SK-N-SH treated with all-trans-retinoic acid at 6 μM for 48 hours (cell line): ENCODE measurements around the gene GREB1L.
A peak's percentile ranks its signal among the peaks of the same experiment; 100 is the strongest.

Source experiments
- ATAC-seq: fragments of 200-7000 bp; cut with Tn5 transposase; 3 replicates; pipeline ENCODE4 v1.9.1; 2020; ENCODE audit warnings: mild to moderate bottlenecking, moderate library complexity
- ARNTL ChIP-seq: fragments of 450-650 bp; formaldehyde crosslinking; IDR thresholded peaks from 2 replicates; pipeline ENCODE4 v1.5.0; 2020; ENCODE audit warnings: low read depth, mild to moderate bottlenecking, moderate library complexity, borderline replicate concordance
- BACH2 ChIP-seq: fragments of 250-450 bp; sonication (Bioruptor Pico); IDR thresholded peaks from 2 replicates; pipeline ENCODE4 v1.9.0; 2021; ENCODE audit warnings: mild to moderate bottlenecking, borderline replicate concordance
- CSDC2 ChIP-seq: fragments of 250-450 bp; sonication (Bioruptor Pico); IDR thresholded peaks from 2 replicates; pipeline ENCODE4 v1.5.0; 2020; ENCODE audit warnings: mild to moderate bottlenecking, moderate library complexity
- ESRRG ChIP-seq: fragments of 250-450 bp; sonication (Bioruptor Pico); IDR thresholded peaks from 2 replicates; pipeline ENCODE4 v1.6.1; 2021; ENCODE audit warnings: mild to moderate bottlenecking
- GLIS3 ChIP-seq: fragments of 250-450 bp; sonication (Bioruptor Pico); IDR thresholded peaks from 2 replicates; pipeline ENCODE4 v1.5.0; 2020; ENCODE audit warnings: mild to moderate bottlenecking, moderate library complexity
- ISL1 ChIP-seq: fragments of 250-450 bp; sonication (Bioruptor Pico); IDR thresholded peaks from 2 replicates; pipeline ENCODE4 v2.1.2; 2022; ENCODE audit warnings: mild to moderate bottlenecking, moderate library complexity
- OSR1 ChIP-seq: fragments of 250-450 bp; sonication (Bioruptor Pico); IDR thresholded peaks from 2 replicates; pipeline ENCODE4 v1.8.0; 2022; ENCODE audit warnings: moderate library complexity, mild to moderate bottlenecking, inconsistent platforms
- PATZ1 ChIP-seq: fragments of 250-450 bp; sonication (Bioruptor Pico); IDR thresholded peaks from 2 replicates; pipeline ENCODE4 v1.8.0; 2020; ENCODE audit warnings: mild to moderate bottlenecking, moderate library complexity, borderline replicate concordance
- POU6F1 ChIP-seq: fragments of 250-450 bp; sonication (Bioruptor Pico); IDR thresholded peaks from 2 replicates; pipeline ENCODE4 v1.8.0; 2021; ENCODE audit warnings: low read depth, mild to moderate bottlenecking, moderate library complexity, borderline replicate concordance
- PPARA ChIP-seq: fragments of 250-450 bp; sonication (Bioruptor Pico); IDR thresholded peaks from 2 replicates; pipeline ENCODE4 v1.5.0; 2020; ENCODE audit warnings: mild to moderate bottlenecking, borderline replicate concordance
- RARB ChIP-seq: fragments of 250-450 bp; sonication (Bioruptor Pico); IDR thresholded peaks from 2 replicates; pipeline ENCODE4 v1.8.0; 2021; ENCODE audit warnings: mild to moderate bottlenecking, moderate library complexity
- SNAI2 ChIP-seq: fragments of 250-450 bp; sonication (Bioruptor Pico); IDR thresholded peaks from 2 replicates; pipeline ENCODE4 v1.5.0; 2020; ENCODE audit warnings: mild to moderate bottlenecking, moderate library complexity
- TCF4 ChIP-seq: fragments of 250-450 bp; sonication (Bioruptor Pico); IDR thresholded peaks from 2 replicates; pipeline ENCODE4 v1.8.0; 2021; ENCODE audit warnings: mild to moderate bottlenecking, moderate library complexity, borderline replicate concordance
- TOX ChIP-seq: fragments of 250-450 bp; sonication (Bioruptor Pico); IDR thresholded peaks from 2 replicates; pipeline ENCODE4 v1.8.0; 2021; ENCODE audit warnings: mild to moderate bottlenecking, moderate library complexity, borderline replicate concordance
- TSHZ2 ChIP-seq: fragments of 250-450 bp; sonication (Bioruptor Pico); IDR thresholded peaks from 2 replicates; pipeline ENCODE4 v1.5.0; 2020; ENCODE audit warnings: mild to moderate bottlenecking, moderate library complexity
- ZC3H10 ChIP-seq: fragments of 250-450 bp; sonication (Bioruptor Pico); IDR thresholded peaks from 2 replicates; pipeline ENCODE4 v1.5.1; 2021; ENCODE audit warnings: mild to moderate bottlenecking, moderate library complexity
- ZFP30 ChIP-seq: fragments of 450-650 bp; formaldehyde crosslinking; IDR thresholded peaks from 2 replicates; pipeline ENCODE4 v1.5.0; 2022; ENCODE audit warnings: mild to moderate bottlenecking, moderate library complexity
- ZNF565 ChIP-seq: fragments of 450-650 bp; formaldehyde crosslinking; conservative IDR thresholded peaks from 2 replicates; pipeline ENCODE4 v1.5.0; 2020; ENCODE audit warnings: low read depth, mild to moderate bottlenecking, moderate library complexity
- ZNF70 ChIP-seq: fragments of 450-650 bp; formaldehyde crosslinking; IDR thresholded peaks from 2 replicates; pipeline ENCODE4 v1.5.0; 2020; ENCODE audit warnings: mild to moderate bottlenecking, moderate library complexity
- ZNF8 ChIP-seq: fragments of 450-650 bp; formaldehyde crosslinking; IDR thresholded peaks from 2 replicates; pipeline ENCODE4 v1.5.0; 2020; ENCODE audit warnings: mild to moderate bottlenecking, moderate library complexity

Gene GREB1L

GRCh38 chr18:21502661-21503060 lies 260.6 kb downstream of the GREB1L start:
- ATAC-seq, result no peak
- TF ChIP-seq ARNTL (CRISPR knock-in tag) (no peak), ISL1 (CRISPR knock-in tag) (no peak), ZNF8 (CRISPR knock-in tag) (no peak), PPARA (CRISPR knock-in tag) (no peak), PATZ1 (CRISPR knock-in tag) (no peak), TOX (CRISPR knock-in tag) (no peak), POU6F1 (CRISPR knock-in tag) (no peak), ZNF70 (CRISPR knock-in tag) (no peak), TSHZ2 (CRISPR knock-in tag) (no peak), GLIS3 (CRISPR knock-in tag) (no peak), ZC3H10 (CRISPR knock-in tag) (no peak)

- no peak; the same call in 2 of the 3 replicates for ATAC-seq
- TF ChIP-seq ZNF70 (CRISPR knock-in tag) (no peak), ZNF8 (CRISPR knock-in tag) (no peak), ZFP30 (CRISPR knock-in tag) (no peak), PPARA (CRISPR knock-in tag) (no peak), OSR1 (CRISPR knock-in tag) (no peak), BACH2 (CRISPR knock-in tag) (no peak), TCF4 (no peak), RARB (CRISPR knock-in tag) (no peak)
Measured at GRCh38 chr18:21507913-21508701, 266.1 kb downstream of the GREB1L start.

GRCh38 chr18:21509062-21509461 lies 267.0 kb downstream of the GREB1L start:
- peak; percentile 32; the same call in 1 of the 3 replicates for ATAC-seq
- TF ChIP-seq ARNTL (CRISPR knock-in tag), result no peak

GRCh38 chr18:21513292-21513691 lies 271.3 kb downstream of the GREB1L start:
- ATAC-seq, result no peak
- TF ChIP-seq ZC3H10 (CRISPR knock-in tag) (no peak), ISL1 (CRISPR knock-in tag) (no peak), PPARA (CRISPR knock-in tag) (no peak), PATZ1 (CRISPR knock-in tag) (no peak), RARB (CRISPR knock-in tag) (no peak), POU6F1 (CRISPR knock-in tag) (no peak), ESRRG (CRISPR knock-in tag) (no peak), GLIS3 (CRISPR knock-in tag) (no peak), CSDC2 (no peak), ZNF565 (CRISPR knock-in tag) (no peak), SNAI2 (CRISPR knock-in tag) (no peak), ZNF70 (CRISPR knock-in tag) (no peak), TOX (CRISPR knock-in tag) (no peak)
